ENCODE measurements around the gene ACOX2.

ACOX2 gene

GRCh38 chr3:58536501-58537411 lies at the start of gene ACOX2:
TSS of gene ACOX2 (minus strand) at chr3:58537190. CDS start at chr3:58535106, 2,084 bp downstream.
- no peak for DNase-seq

GRCh38 chr3:58585994-58586393 lies 49.0 kb upstream of the ACOX2 start:
- no peak for DNase-seq

GRCh38 chr3:58585005-58585786 lies 48.2 kb upstream of the ACOX2 start:
- DNase-seq, result no peak

- no peak for DNase-seq
Observed at GRCh38 chr3:58584690-58585004, 47.7 kb upstream of the ACOX2 start.

GRCh38 chr3:58581328-58582091 lies 44.5 kb upstream of the ACOX2 start:
- no peak for DNase-seq

GRCh38 chr3:58580826-58581327 lies 43.9 kb upstream of the ACOX2 start:
- DNase-seq, result no peak

- DNase-seq, result no peak
Observed at GRCh38 chr3:58578873-58579272, 41.9 kb upstream of the ACOX2 start.

- DNase-seq, result no peak
Observed at GRCh38 chr3:58577269-58577821, 40.4 kb upstream of the ACOX2 start, which contains the start of gene FAM107A. TSS of gene FAM107A (minus strand) at chr3:58577391. CDS start at chr3:58569860, 7,531 bp downstream.

- DNase-seq, result no peak
Observed at GRCh38 chr3:58576716-58577115, 39.7 kb upstream of the ACOX2 start.

- no peak for DNase-seq
Observed at GRCh38 chr3:58575971-58576652, 39.1 kb upstream of the ACOX2 start.

GRCh38 chr3:58574682-58575081 lies 37.7 kb upstream of the ACOX2 start:
- no peak for DNase-seq

GRCh38 chr3:58574106-58574505 lies 37.1 kb upstream of the ACOX2 start:
- DNase-seq, result no peak

GRCh38 chr3:58573640-58574039 lies 36.6 kb upstream of the ACOX2 start:
- DNase-seq, result no peak

GRCh38 chr3:58572634-58573230 lies 35.7 kb upstream of the ACOX2 start:
- no peak for DNase-seq

- DNase-seq, result no peak
Observed at GRCh38 chr3:58572013-58572633, 35.1 kb upstream of the ACOX2 start.

GRCh38 chr3:58570851-58571250 lies 33.9 kb upstream of the ACOX2 start:
- DNase-seq, result no peak

GRCh38 chr3:58569287-58570001 lies 32.5 kb upstream of the ACOX2 start:
- DNase-seq, result no peak

- no peak for DNase-seq
Observed at GRCh38 chr3:58568572-58569286, 31.7 kb upstream of the ACOX2 start.

- DNase-seq, result no peak
Observed at GRCh38 chr3:58567251-58567515, 30.2 kb upstream of the ACOX2 start.

All from cortex of kidney (tissue), 1 donor.